ENCODE results near the gene DYNC1H1.

The DYNC1H1 gene

GRCh38 chr14:102095231-102095870 is 131.0 kb downstream of the DYNC1H1 start:
- DNase-seq, result no peak

GRCh38 chr14:102095871-102096568 is 131.6 kb downstream of the DYNC1H1 start:
- no peak for DNase-seq

DNA sequence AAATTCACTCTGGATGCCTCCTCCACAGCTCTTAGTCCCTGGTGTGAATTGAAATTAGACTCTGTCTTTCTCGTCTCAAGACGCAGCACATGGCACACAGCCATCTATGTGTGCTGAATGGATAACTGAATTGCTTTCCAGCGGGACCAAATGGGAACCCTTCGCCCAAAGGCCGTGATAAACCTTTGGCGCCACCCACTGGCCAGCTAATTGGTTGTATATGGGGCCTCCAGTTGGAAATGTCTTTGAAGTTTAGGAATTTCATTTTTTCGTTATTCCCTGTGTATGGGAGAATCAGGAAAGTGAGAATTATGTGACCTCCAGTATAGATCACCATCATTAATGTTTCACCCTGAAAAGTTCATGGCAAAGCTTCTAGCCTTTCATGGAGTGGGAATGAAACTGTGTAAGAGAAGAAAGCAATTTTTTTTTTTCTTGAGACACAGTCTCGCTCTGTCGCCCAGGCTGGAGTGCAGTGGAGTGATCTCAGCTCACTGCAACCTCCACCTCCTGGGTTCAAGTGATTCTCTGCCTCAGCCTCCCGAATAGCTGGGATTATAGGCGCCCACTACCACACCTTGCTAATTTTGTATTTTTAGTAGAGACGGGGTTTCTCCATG is 132.3 kb downstream of the DYNC1H1 start:
- no peak for DNase-seq

- DNase-seq, result no peak
Observed at GRCh38 chr14:102097441-102098135, 133.2 kb downstream of the DYNC1H1 start.

- DNase-seq, result no peak
Observed at GRCh38 chr14:102103062-102103695, 138.8 kb downstream of the DYNC1H1 start.

GRCh38 chr14:102105369-102105768 is 141.0 kb downstream of the DYNC1H1 start:
- no peak for DNase-seq
